ENCODE data around the gene PHF20.
"Not testable (repeated sequence)": the region's sequence is repeated elsewhere in the genome, so short reads cannot be mapped to it uniquely, and the experiment has no call there.

The PHF20 gene

GRCh38 chr20:35988910-35989463 is 217.2 kb downstream of the PHF20 start:
- DNase-seq (ENCODE audit: low read depth): no peak
- no peak for TF ChIP-seq CTCF (IDR thresholded peaks at IDR 0.05; ENCODE audit: low read length, missing control alignments)
- H3K4me3 ChIP-seq (replicated peaks; ENCODE audit: low read depth, low read length): no peak overlapping the region

GRCh38 chr20:35991142-35991771 is 219.4 kb downstream of the PHF20 start:
- no peak overlapping the region for H3K4me3 ChIP-seq (replicated peaks; ENCODE audit: low read depth, low read length)
- DNase-seq (ENCODE audit: low read depth): peak; percentile 54
- TF ChIP-seq CTCF (IDR thresholded peaks at IDR 0.05; ENCODE audit: low read length, missing control alignments): peak; percentile 62

GRCh38 chr20:35992713-35993335 is 221.0 kb downstream of the PHF20 start:
- H3K4me3 ChIP-seq (replicated peaks; ENCODE audit: low read depth, low read length): no peak overlapping the region
- TF ChIP-seq CTCF (IDR thresholded peaks at IDR 0.05; ENCODE audit: low read length, missing control alignments): peak; percentile 86
- DNase-seq (ENCODE audit: low read depth): peak; percentile 69

GRCh38 chr20:35994994-35995453 is 223.2 kb downstream of the PHF20 start:
- TF ChIP-seq CTCF (IDR thresholded peaks at IDR 0.05; ENCODE audit: low read length, missing control alignments): peak; percentile 99
- no peak overlapping the region for H3K4me3 ChIP-seq (replicated peaks; ENCODE audit: low read depth, low read length)
- DNase-seq (ENCODE audit: low read depth): peak; percentile 85

GRCh38 chr20:35996492-35996891 is 224.7 kb downstream of the PHF20 start:
- not testable (repeated sequence) for DNase-seq (ENCODE audit: low read depth); H3K4me3 ChIP-seq (replicated peaks; ENCODE audit: low read depth, low read length)
